ENCODE data around the gene EDEM2.
"Not testable (repeated sequence)": the region's sequence is repeated elsewhere in the genome, so short reads cannot be mapped to it uniquely, and the experiment has no call there.

EDEM2 gene

DNA sequence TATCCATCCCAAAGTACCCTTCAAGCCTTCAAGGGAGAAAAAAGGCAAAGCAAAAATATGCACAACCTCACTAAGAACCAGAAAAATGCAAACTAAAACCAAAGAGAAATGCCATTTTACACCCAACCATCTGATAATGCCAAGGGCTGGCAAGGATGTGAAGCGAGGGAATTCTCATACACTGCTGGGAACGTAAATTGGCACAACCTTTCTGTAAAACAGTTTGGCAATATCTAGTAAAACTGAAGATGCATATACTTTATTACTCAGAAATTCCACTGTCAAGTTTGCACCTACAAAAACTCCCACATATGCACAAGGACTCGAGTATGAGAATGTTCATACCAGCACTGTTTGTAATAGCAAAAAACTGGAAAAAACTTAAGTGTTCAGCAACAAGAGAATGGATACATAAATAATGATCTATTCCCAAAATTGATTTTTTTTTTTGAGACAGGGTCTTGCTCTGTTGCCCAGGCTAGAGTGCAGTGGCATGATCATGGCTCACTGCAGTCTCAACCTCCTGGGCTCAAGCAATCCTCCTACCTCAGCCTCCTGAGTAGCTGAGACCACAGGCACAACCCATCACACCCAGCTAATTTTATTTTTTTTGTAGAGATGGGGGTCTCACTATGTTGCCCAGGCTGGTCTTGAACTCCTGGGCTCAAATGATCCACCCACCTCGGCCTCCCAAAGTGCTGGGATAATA, 21.7 kb upstream of the EDEM2 start:
- not testable (repeated sequence) for DNase-seq (ENCODE audit: low read depth in 3 of 3)

- no peak for DNase-seq (ENCODE audit: low read depth in 3 of 3)
Observed at GRCh38 chr20:35167787-35168186, 20.7 kb upstream of the EDEM2 start.

DNA sequence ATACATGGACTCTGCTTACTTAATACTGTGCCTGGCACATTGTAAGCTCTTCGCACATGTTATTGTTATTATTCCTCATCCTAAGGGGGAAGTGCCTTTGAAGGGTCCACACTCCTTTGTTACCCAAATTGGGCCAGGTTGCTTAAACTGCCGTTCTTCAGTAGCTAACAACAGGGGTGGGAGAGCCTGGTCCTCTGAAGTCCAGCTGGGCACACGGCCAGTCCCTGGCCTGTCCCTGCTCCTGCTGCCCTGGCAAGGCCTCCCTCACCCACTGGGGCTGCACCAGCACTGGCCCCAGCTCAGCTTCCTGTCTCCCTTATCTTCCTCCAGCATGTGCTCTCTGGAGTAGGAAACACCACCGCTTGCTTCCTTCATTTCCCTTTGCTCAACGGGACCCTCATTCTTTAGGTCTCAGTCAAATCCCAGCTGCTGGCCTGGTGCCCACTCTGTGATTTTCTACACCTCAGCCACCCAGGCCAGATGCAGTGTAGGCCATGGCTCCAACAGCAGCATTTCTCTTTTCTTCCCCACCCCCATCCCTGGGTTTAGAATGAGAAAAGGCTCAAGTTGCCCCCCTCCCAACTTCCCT, 19.2 kb upstream of the EDEM2 start:
- no peak for DNase-seq (ENCODE audit: low read depth in 3 of 3)

- no peak for DNase-seq (ENCODE audit: low read depth in 3 of 3)
Observed at GRCh38 chr20:35165221-35166185, 18.4 kb upstream of the EDEM2 start.

DNA sequence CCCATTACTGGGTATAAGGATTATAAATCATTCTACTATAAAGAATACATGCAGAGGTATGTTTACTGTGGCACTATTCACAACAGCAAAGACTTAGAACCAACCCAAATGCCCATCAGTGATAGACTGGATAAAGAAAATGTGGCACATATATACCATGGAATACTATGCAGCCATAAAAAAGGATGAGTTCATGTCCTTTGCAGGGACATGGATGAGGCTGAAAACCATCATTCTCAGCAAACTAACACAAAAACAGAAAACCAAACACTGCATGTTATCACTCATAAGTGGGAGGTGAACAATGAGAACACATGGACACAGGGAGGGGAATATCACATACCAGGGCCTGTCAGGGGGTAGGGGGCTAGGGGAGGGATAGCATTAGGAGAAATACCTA, 17.4 kb upstream of the EDEM2 start:
- not testable (repeated sequence) for DNase-seq (ENCODE audit: low read depth in 3 of 3)

DNA sequence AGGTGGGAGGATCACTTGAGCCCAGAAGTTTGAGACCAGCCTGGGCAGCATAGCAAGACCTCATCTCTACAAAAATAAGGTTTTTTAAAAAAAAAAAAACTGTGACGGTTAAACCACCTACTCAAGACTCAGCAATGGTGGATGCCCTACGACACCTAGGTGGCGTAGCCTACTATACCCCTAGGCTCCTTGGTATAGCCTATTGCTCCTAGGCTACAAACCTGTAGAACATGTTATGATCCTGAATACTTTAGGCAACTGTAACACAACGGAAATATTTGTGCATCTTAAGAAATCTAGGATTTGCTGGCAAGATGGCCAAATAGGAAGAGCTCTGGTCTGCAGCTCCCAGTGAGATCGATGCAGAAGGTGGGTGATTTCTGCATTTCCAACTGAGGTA, 13.2 kb upstream of the EDEM2 start:
- not testable (repeated sequence) for DNase-seq (ENCODE audit: low read depth in 3 of 3)

DNA sequence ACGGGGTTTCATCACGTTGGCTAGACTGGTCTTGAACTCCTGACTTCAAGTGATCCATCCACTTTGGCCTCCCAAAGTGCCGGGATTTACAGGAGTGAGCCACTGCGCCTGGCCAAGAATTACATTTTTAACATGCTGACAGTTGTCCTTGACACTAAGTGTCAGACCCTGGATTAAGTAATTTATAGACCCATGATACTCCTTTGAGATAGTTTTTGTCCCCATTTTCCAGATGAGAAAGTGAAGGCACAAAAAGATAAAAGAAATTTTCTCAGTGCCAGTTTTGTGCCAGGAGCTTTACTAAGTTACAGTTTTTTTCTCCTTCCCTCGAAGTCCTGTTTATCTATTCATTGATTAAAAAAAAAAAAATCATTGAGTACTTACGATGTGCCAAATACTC, 9.8 kb upstream of the EDEM2 start:
- no peak for DNase-seq (ENCODE audit: low read depth in 3 of 3)

DNA sequence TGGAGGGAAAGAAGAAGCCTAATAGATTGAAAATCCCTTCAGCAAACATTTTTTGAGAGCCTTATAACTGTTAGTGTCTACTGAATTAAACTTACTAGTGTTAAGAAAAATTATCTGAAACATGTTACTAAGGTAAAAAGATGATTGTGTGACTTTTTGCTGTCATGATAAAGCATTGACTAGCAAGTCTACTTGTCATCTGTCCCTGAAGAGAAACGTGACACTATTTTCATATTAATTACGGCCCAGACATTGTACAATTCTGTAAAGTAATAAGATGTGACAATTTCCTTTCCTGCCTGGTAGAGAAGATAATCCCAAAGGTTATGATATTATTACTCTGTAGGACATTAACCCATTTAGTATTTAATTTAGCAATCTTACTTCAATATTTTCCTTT, 8.8 kb upstream of the EDEM2 start:
- DNase-seq (ENCODE audit: low read depth in 3 of 3) = no peak

DNA sequence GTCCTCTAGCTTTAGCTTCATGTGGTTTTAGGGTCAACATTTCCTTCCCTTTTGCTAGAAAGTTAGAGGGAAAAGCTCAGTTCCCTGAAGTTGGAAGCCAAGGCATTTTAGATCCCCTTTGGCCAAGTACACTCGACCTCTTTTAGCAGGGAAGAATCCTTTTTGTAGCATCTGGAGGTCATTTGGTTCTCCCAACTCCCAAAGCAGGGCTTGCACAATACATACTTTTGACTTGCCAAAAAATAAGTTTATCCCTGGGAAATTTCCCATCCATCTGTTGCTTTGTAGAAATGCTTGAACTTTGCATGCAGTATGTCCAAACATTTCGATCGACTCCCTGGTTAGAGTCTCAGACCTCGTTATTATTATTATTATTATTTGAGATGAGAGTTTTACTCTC, 4.6 kb upstream of the EDEM2 start:
- DNase-seq (ENCODE audit: low read depth in 3 of 3) = no peak

DNA sequence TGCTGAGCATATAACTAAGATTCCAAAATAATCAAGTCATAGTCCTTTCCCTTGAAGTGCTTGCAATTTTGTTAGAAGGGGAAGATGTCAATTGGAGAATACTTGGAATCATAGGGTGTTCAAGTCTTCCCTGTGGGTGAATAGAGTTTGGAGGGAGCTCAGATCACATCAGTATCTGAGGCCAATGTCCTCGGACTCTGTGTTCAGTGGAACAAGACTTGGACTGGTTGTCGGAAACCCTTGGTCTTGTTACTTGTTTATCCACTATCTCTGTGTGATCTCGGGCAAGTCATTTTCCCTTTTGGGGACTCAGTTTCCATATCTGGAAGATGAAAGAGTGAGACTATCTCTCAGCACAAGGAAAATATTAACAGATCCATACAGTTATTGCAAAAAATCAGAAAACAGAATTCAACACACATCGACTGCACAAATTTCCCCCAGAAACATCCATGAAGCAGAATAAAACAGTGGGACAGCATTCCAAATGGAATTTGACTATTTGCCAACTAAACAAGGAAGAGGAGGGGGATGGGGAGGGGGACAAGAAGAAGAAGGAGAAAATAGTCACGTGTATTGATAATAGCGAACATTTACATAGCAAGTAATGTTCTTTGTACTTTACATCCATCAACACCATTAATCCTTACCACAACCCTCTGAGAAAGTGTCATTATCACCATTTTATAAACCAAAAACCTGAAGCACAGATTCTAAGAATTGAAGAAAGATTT, 3.9 kb upstream of the EDEM2 start:
- no peak for DNase-seq (ENCODE audit: low read depth in 3 of 3)

GRCh38 chr20:35147575-35148071, 487 bp upstream of the EDEM2 start:
- DNase-seq (ENCODE audit: low read depth in 3 of 3) = not testable (repeated sequence)

GRCh38 chr20:35146299-35146919, 727 bp downstream of the EDEM2 start:
- peak in 1 of 3 donors; percentile 6 for DNase-seq (ENCODE audit: low read depth in 3 of 3)

DNA sequence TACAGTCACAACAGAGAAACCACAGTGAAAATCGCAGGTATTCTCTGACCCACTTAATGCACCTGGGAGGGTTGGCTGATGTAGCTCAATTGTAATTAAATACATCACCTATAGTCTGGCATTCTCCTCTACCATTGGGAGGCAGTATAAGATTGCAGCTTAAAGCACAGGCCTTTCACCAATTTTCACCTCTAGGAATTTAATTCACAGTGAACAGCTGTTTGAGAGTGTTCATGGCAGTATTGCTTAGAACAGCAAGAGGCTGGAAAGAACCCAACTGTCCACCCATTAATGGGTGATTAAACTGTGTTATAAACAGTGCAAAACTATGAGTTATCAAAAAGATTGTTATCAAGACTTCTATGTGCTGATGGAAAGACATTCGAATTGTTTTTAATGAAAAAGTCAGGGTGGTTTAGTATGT, 2.0 kb downstream of the EDEM2 start:
- no peak for DNase-seq (ENCODE audit: low read depth in 3 of 3)

GRCh38 chr20:35144694-35145093, 2.4 kb downstream of the EDEM2 start:
- no peak for DNase-seq (ENCODE audit: low read depth in 3 of 3)

GRCh38 chr20:35135867-35136586, 11.1 kb downstream of the EDEM2 start:
- DNase-seq (ENCODE audit: low read depth in 3 of 3) = no peak

DNA sequence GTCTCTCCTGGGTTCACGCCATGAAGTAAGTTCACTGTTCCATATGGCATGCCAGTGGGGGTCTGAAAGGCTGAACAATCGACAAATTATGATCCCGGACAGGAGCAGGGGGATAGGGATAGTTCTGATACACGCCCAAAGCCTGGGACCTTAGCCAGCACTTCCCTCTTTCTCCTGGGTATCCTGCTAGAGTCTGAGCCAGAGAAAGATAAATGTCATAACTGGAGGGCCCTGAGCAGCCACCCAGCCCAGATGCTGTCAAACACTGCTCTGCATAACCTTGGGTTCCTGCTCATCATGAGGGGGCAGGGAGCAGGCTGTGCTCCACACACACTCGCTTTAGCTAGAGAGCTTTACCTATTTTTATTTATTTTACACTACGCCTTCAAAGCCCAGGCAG, 12.3 kb downstream of the EDEM2 start:
- no peak for DNase-seq (ENCODE audit: low read depth in 3 of 3)

GRCh38 chr20:35134472-35134871, 12.7 kb downstream of the EDEM2 start:
- DNase-seq (ENCODE audit: low read depth in 3 of 3) = no peak

DNA sequence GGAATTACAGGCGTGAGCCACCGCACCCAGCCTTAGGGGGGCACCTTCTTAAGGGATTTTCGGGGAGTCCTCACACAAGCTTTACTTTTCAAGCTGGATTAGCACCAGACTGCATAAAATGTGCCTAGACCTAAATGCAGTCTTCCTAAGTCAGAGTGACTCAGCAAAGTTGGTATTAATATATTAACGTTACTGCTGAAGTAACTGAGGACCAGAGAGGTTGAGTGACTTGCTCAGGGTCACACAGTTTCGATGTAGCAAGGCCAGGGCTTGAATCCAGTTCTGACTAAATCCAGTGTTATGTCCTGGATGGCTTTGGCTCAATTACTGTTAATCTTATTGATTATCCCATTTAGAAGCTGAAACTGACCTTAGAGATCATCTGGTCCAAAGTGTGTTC, 13.4 kb downstream of the EDEM2 start:
- DNase-seq (ENCODE audit: low read depth in 3 of 3) = no peak

DNA sequence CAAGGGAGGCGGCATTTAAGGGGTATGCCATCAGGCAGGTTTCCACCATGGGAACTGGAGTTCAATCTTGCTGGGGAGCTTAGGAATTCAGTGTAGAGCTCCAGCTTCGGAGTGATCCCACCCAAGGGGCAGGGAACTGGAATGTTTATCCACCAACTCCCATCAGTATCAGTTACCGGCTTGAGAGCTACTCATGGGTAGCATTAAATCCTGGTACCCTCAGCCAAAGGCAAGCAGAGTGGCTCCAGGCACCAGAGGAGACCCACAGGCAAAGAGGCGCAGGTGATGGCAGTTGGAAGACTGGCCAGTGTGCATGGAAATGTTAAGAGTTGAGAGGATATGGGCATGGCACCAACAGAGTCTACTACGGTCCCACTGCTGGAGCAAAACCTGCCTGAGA, 14.1 kb downstream of the EDEM2 start:
- DNase-seq (ENCODE audit: low read depth in 3 of 3) = no peak

GRCh38 chr20:35131934-35132333, 15.2 kb downstream of the EDEM2 start:
- no peak for DNase-seq (ENCODE audit: low read depth in 3 of 3)

DNA sequence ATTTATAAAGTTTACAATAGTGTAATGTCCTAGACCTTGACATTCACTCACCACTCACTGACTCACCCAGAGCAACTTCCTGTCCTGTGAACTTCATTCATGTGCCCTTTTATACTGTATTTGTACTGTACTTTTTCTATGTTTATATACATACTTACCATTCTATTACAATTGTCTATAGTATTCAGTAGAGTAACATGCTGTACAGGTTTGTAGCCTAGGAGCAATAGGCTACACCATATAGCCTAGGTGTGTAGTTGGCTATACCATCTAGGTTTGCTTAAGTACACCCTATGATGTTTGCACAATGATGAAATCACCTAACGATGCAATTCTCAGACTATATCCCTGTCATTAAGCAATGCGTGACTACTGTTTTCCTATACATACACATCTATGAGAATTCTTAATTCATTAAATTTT, 17.5 kb downstream of the EDEM2 start:
- no peak for DNase-seq (ENCODE audit: low read depth in 3 of 3)
